ENCODE measurements around the gene INF2.
"Not testable (repeated sequence)": the region's sequence is repeated elsewhere in the genome, so short reads cannot be mapped to it uniquely, and the experiment has no call there.

INF2 gene

GRCh38 chr14:104739546-104740516, 50.4 kb downstream of the INF2 start:
- ATAC-seq, result no peak

GRCh38 chr14:104741108-104741802, 51.8 kb downstream of the INF2 start:
- ATAC-seq, result no peak

DNA sequence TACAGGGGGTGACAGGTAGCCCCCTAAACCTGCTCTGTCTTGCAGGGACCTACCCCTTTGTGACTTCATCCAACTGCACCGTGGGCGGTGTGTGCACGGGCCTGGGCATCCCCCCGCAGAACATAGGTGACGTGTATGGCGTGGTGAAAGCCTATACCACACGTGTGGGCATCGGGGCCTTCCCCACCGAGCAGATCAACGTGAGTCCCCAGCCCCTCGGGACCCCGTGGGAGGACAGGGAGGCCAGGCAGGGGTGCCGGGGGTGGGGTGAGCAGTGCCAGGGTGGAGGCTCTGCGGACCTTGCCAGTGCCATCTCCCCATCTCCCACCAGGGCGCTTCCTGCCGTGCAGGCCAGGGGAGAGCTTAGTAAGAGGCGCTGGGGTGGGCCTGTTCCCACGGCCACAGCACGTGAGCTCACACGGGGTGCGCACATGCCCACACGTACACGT, 52.4 kb downstream of the INF2 start:
- ATAC-seq, result no peak

GRCh38 chr14:104742586-104743455, 53.4 kb downstream of the INF2 start:
- ATAC-seq, result no peak

DNA sequence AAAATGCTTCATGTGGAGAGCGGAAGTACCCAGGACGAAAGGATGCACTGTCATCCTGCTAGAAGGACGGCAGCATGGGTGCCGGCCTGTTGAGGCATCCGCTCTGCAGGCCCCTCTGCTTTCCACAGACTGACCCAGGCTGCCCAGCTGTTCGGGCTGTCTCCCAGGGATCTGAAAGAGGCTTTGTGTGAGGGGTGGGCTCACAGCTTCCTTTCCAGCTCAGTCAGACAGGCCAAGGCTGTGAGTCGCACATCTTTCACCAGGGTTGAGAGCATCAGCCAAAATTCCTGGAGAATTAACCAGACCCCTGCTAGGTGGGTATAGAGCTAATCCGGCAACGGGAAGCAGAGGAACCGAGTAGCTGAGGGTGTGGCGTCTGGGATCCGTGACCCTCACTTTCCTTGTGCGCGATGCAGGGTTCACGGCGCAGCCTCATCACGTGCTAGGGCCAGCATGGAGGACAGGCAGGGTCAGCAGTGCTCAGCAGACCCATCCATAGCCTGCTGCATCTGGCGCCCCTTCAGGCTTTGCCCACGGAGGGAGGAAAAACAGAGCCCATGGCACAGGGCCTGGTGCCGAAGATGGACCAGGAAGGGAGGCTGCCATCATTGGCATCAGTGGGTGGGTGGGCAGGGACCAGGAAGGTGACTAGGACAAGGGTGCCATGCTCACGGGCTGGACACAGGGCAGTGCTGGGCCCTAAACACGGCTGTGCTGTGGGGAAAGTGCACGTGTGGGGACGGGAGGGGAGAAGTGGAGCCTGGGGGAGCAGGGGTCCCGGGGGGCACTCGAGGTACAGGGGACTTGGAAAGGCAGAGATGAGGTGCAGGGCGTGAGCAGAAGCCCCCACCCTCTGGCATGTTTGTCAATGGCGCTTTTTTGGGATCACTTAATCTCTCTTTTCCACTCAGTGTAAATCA, 54.3 kb downstream of the INF2 start:
- no peak for ATAC-seq

- no peak for ATAC-seq
Observed at GRCh38 chr14:104744484-104744883, 55.1 kb downstream of the INF2 start.

GRCh38 chr14:104745431-104745830, 56.0 kb downstream of the INF2 start:
- no peak for ATAC-seq

GRCh38 chr14:104746071-104746545, 56.7 kb downstream of the INF2 start:
- ATAC-seq, result peak; percentile 41 to 53

DNA sequence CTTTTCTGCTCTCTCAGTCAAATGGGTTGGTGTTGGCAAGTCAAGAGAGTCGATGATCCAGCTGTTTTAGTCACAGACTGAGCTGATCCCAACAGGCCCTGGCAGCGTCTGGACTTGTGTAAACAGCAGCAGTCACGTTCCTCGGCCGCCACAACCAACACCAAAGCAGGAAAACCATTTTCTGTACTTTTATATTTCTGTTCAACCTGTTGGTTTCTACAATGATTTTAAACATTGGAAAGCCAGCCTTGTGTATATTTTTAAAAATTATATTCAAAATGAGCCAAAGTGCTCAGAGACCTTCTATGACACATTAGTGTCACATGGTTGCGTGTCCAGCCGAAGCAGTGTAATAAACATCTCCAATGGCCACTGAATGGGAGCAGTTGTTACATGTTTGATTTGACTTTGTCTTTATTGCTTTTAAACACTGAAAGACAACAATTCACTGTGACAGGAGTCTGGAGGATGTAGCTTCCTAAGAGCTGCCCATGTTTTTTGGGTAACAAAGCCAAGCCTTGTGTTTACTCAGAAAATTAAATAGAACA, 57.6 kb downstream of the INF2 start:
- no peak for ATAC-seq

- ATAC-seq, result no peak
Observed at GRCh38 chr14:104747876-104748275, 58.5 kb downstream of the INF2 start.

GRCh38 chr14:104749111-104749649, 59.8 kb downstream of the INF2 start:
- no peak for ATAC-seq

GRCh38 chr14:104750056-104750752, 60.8 kb downstream of the INF2 start:
- ATAC-seq, result no peak

DNA sequence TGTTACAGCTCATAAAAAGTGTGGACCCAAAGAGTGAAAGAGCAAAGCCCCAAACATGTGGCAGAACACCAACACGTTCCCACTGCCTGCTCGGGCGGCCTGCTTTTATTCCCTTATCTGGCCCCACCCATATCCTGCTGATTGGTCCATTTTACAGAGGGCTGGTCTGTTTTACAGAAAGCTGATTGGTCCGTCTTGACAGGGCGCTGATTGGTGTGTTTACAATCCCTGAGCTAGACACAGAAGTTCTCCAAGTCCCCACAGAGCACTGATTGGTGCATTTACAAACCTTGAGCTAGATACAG, 61.3 kb downstream of the INF2 start:
- ATAC-seq, result not testable (repeated sequence)

DNA sequence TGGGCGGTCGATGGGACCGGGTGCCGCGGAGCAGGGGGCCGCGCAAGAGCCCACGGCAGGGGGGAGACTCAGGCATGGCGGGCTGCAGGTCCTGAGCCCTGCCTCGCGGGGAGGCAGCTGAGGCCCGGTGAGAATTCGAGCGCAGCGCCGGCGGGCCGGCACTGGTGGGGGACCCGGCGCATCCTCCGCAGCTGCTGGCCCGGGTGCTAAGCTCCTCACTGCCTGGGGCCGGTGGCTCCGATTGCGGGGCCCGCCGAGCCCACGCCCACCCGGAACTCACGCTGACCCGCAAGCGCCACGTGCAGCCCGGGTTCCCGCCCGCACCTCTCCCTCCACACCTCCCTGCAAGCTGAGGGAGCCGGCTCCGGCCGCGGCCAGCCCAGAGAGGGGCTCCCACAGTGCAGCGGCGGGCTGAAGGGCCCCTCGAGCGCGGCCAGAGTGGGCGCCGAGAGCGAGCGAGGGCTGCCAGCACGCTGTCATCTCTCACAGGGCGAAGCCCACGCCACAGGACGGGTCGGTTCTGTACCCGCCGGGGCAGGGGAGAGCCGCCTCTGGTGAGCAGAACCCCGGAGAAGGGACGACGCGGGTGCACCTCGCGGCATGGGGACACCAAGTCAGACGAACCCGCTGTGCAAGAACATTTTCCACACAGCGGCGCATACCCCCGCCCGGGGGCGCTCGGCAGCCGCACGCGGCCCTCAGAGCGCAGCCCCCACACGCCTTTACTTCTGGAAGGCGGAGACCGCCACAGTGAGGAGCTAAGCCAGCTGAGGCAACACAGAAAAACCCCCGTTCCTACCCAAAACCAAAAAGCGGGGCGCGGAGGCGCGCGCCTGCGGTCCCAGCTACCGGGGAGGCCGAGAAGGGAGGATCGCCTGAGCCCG, 62.4 kb downstream of the INF2 start:
- ATAC-seq, result no peak

DNA sequence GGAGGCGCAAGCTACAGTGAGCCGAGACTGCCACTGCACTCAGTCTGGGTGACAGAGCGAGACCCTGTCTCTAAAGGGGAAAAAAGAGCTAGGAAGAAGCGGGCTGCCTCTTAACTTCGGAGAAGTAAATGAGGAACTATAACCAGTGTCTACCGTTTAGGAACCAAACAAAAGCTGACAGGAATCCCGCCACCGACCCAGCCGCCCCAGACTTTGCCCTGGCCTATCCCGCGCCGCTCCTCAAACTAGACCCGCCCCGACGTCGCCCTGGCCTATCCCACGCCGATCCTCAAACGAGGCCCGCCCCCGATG, 63.0 kb downstream of the INF2 start:
- ATAC-seq, result peak in 1 of 2 donors; percentile 0

DNA sequence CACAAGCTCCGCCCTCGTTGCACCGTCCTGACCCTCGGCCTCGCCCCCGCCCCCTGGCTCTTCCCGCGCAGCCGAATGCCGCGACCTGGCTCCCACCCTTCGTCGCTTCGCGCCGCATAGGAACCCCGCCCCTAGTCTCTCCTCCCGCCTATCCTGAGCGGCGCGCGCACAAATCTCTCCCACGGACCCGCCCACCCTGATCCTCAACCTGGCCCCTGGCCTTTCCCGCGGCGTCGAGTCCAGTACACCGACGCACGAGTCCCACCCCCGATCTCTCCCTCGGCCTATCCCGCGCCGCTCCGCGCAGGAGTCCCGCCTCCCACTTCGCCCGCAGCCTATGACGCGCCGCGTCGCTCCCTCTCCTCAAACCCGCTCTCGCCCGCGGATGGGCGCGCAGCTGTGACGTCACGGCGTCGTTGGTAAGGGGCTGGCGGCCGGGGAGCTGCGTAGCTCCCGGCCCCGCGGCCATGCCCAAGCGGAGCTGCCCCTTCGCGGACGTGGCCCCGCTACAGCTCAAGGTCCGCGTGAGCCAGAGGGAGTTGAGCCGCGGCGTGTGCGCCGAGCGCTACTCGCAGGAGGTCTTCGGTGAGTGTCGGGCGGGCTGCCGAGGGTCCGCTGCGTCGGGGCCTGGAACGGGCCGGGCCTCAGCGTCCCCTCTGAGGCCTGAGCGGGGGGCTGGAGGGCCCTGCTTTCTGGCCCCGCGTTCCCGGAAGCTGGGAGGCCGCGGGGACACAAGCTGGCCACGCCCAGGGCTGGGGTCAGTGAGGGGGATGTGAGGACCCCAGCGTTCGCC, 63.5 kb downstream of the INF2 start, which contains the start of gene SIVA1:
Gene SIVA1, plus strand, starts transcription at position 413 of the 793 bp plus-strand sequence. Its CDS starts 55 bp downstream, at position 468.
- peak; percentile 94 for ATAC-seq

DNA sequence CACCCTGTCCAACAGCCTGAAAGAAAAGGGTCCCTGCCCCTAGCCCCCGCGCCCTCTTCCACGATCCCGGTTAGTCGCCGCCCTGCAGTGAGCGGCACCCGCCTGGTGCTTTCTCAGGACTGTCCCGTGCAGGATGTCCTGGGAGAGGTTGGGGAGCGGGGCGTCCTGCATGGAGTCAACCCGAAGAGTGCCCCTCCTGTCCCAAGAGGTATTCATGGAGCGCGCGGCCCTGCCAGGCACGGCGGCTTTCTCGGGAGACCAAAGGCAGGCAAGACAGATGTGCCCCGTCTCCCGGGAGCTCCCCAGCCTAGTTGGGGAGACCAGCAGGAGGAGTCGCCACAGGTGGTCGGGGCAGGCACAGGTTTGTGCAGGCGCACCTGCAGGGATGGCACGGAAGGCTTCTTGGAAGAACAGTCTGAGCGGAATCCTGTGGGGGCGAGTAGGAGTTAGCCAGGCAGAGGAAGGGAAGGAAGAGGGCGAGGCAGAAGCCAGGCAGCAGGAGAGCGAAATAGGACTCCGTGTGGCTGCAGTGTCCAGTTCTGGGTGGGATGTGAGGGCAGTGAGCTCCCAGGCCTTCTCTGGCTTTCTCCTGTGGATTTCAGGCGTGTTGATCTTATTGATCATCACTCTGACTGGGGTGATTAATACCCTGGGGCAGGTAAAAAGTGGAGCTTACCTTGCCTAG, 64.3 kb downstream of the INF2 start:
- ATAC-seq, result no peak

All from activated CD4-positive, CD25-positive, alpha-beta regulatory T cell treated with anti-CD3 and anti-CD28 coated beads, Interleukin-2, amount 50 U/mL, for 24 hours (primary cell).